H9 (cell line): ENCODE measurements around the gene SCGB1A1. TPM values are rescaled to one million over a fixed set of nuclear protein-coding genes. Genes with fewer than 3 reads are reported as not detected.

Source experiments
- DNase-seq: peaks from one replicate; pipeline ENCODE4 v3.0.0-alpha.2; 2017
- H2AFZ ChIP-seq: one replicate; pipeline ENCODE4 v1.6.1; 2013; ENCODE audit warnings: mild to moderate bottlenecking, low read length, control low read depth, moderate library complexity
- H2AK5ac ChIP-seq: 2 replicates; pipeline ENCODE4 v1.6.1; 2013; ENCODE audit warnings: low read length, control low read depth, mixed read lengths; ENCODE audit not compliant: insufficient read length
- H2BK120ac ChIP-seq: one replicate; pipeline ENCODE4 v1.6.1; 2013; ENCODE audit warnings: low read depth, mild to moderate bottlenecking, low read length, control low read depth, inconsistent platforms; ENCODE audit not compliant: poor library complexity, severe bottlenecking
- H2BK12ac ChIP-seq: 2 replicates; pipeline ENCODE4 v1.6.1; 2013; ENCODE audit warnings: low read length, control low read depth, mixed read lengths, low read depth; ENCODE audit not compliant: insufficient read length
- H2BK15ac ChIP-seq: 2 replicates; pipeline ENCODE4 v1.6.1; 2013; ENCODE audit warnings: low read depth, low read length, control low read depth
- H2BK20ac ChIP-seq: one replicate; pipeline ENCODE4 v1.6.1; 2013; ENCODE audit warnings: low read depth, mild to moderate bottlenecking, low read length, control low read depth, inconsistent platforms; ENCODE audit not compliant: poor library complexity, severe bottlenecking
- H2BK5ac ChIP-seq: 2 replicates; pipeline ENCODE4 v1.6.1; 2013; ENCODE audit warnings: low read length, control low read depth, mixed read lengths; ENCODE audit not compliant: insufficient read length
- H3K14ac ChIP-seq: 2 replicates; pipeline ENCODE4 v1.6.1; 2013; ENCODE audit warnings: low read length, control low read depth; ENCODE audit not compliant: insufficient read depth
- H3K18ac ChIP-seq: 2 replicates; pipeline ENCODE4 v1.6.1; 2013; ENCODE audit warnings: low read depth, mild to moderate bottlenecking, mixed read lengths, low read length, control low read depth; ENCODE audit not compliant: insufficient read length
- H3K23ac ChIP-seq: 2 replicates; pipeline ENCODE4 v1.6.1; 2013; ENCODE audit warnings: low read length, control low read depth, mixed read lengths, low read depth; ENCODE audit not compliant: insufficient read length
- H3K23me2 ChIP-seq: 2 replicates; pipeline ENCODE4 v1.6.1; 2013; ENCODE audit warnings: low read depth, mild to moderate bottlenecking, mixed read lengths, low read length, control low read depth; ENCODE audit not compliant: insufficient read length, poor library complexity, severe bottlenecking
- H3K27ac ChIP-seq: 2 replicates; pipeline ENCODE4 v1.5.1; 2013; ENCODE audit warnings: low read length, control low read depth, mixed read lengths, low read depth; ENCODE audit not compliant: insufficient read length
- H3K27me3 ChIP-seq: 2 replicates; pipeline ENCODE4 v1.6.1; 2013; ENCODE audit warnings: low read length, control low read depth, inconsistent platforms; ENCODE audit not compliant: insufficient read depth
- H3K4ac ChIP-seq: 2 replicates; pipeline ENCODE4 v1.6.1; 2013; ENCODE audit warnings: low read depth, mild to moderate bottlenecking, control low read depth, inconsistent platforms, low read length, moderate library complexity
- H3K4me1 ChIP-seq: 2 replicates; pipeline ENCODE4 v1.6.1; 2013; ENCODE audit warnings: low read length, control low read depth, inconsistent platforms; ENCODE audit not compliant: insufficient read depth
- H3K4me2 ChIP-seq: 2 replicates; pipeline ENCODE4 v1.6.1; 2013; ENCODE audit warnings: low read length, control low read depth, mixed read lengths; ENCODE audit not compliant: insufficient read length, insufficient read depth
- H3K56ac ChIP-seq: 2 replicates; pipeline ENCODE4 v1.6.1; 2013; ENCODE audit warnings: low read depth, mild to moderate bottlenecking, mixed read lengths, low read length, control low read depth; ENCODE audit not compliant: insufficient read length
- H3K79me1 ChIP-seq: 2 replicates; pipeline ENCODE4 v1.6.1; 2013; ENCODE audit warnings: low read depth, mild to moderate bottlenecking, moderate library complexity, low read length, control low read depth, inconsistent platforms; ENCODE audit not compliant: insufficient read depth, poor library complexity, severe bottlenecking
- H3K79me2 ChIP-seq: 2 replicates; pipeline ENCODE4 v1.6.1; 2013; ENCODE audit warnings: low read length, control low read depth, inconsistent platforms; ENCODE audit not compliant: insufficient read depth
- H3K9ac ChIP-seq: 2 replicates; pipeline ENCODE4 v1.6.1; 2013; ENCODE audit warnings: low read length, control low read depth, mixed read lengths; ENCODE audit not compliant: insufficient read length; ENCODE audit errors: extremely low read depth
- H3K9me3 ChIP-seq: one replicate; pipeline ENCODE4 v1.6.1; 2013; ENCODE audit warnings: low read depth, low read length, inconsistent platforms; ENCODE audit not compliant: control insufficient read depth
- H3T11ph ChIP-seq: one replicate; pipeline ENCODE4 v1.6.1; 2013; ENCODE audit warnings: mild to moderate bottlenecking, low read length, control low read depth, inconsistent platforms
- H4K20me1 ChIP-seq: one replicate; pipeline ENCODE4 v1.6.1; 2013; ENCODE audit not compliant: control insufficient read depth, insufficient read length, insufficient read depth
- H4K5ac ChIP-seq: 2 replicates; pipeline ENCODE4 v1.6.1; 2013; ENCODE audit warnings: low read depth, mild to moderate bottlenecking, mixed read lengths, low read length, control low read depth; ENCODE audit not compliant: insufficient read length
- H4K8ac ChIP-seq: replicated peaks from 2 replicates; pipeline ENCODE4 v1.6.1; 2013; ENCODE audit warnings: low read length, control low read depth, mixed read lengths, low read depth; ENCODE audit not compliant: insufficient read length
- H4K91ac ChIP-seq: 2 replicates; pipeline ENCODE4 v1.6.1; 2013; ENCODE audit warnings: low read depth, mild to moderate bottlenecking, moderate library complexity, mixed read lengths, low read length, control low read depth; ENCODE audit not compliant: insufficient read length
- H3K27ac Mint-ChIP-seq, 3 experiments: 2 replicates in 2 of 3; 3 replicates in 1 of 3; pipeline ENCODE4 v1.8.0; 2020 to 2021; ENCODE audit warnings: mixed read lengths in 3 of 3, mild to moderate bottlenecking in 1 of 3, moderate library complexity in 1 of 3
- H3K27me3 Mint-ChIP-seq: 2 replicates; pipeline ENCODE4 v1.8.0; 2021; ENCODE audit warnings: low read depth, mild to moderate bottlenecking, moderate library complexity, mixed read lengths
- H3K36me3 Mint-ChIP-seq, 3 experiments: 2 replicates in 2 of 3; 3 replicates in 1 of 3; pipeline ENCODE4 v1.8.0; 2020 to 2021; ENCODE audit warnings: low read depth in 3 of 3, mixed read lengths in 3 of 3; ENCODE audit not compliant: insufficient read depth in 1 of 3
- H3K4me1 Mint-ChIP-seq, 2 experiments: 2 replicates each; pipeline ENCODE4 v1.8.0; 2020; ENCODE audit warnings: mixed read lengths in 2 of 2
- H3K4me3 Mint-ChIP-seq, 2 experiments: 2 replicates in 1 of 2; 3 replicates in 1 of 2; pipeline ENCODE4 v1.8.0; 2020 to 2021; ENCODE audit warnings: mild to moderate bottlenecking in 2 of 2, mixed read lengths in 2 of 2, moderate library complexity in 1 of 2
- H3K9me3 Mint-ChIP-seq, 2 experiments: 2 replicates in 1 of 2; 3 replicates in 1 of 2; pipeline ENCODE4 v1.8.0; 2020; ENCODE audit warnings: mild to moderate bottlenecking in 2 of 2, mixed read lengths in 2 of 2, moderate library complexity in 1 of 2
- CTCF ChIP-seq: fragments of 200-600 bp; sonication (generic); conservative IDR thresholded peaks from 3 replicates; pipeline ENCODE4 v1.8.0; 2021; ENCODE audit warnings: antibody characterized with exemption, mild to moderate bottlenecking
- WGBS: extraction: QIAGEN DNeasy Blood & Tissue Kit; methylation state at CpG from one replicate; pipeline ENCODE4 v1.1.7; 2013; ENCODE audit warnings: missing lambda C conversion rate, low lambda C conversion rate, mixed read lengths; ENCODE audit not compliant: insufficient read length; ENCODE audit errors: extremely low coverage; 5-methylcytosine and 5-hydroxymethylcytosine counted together
- total RNA-seq: library from RNA; stranded (reverse); gene quantifications from 2 replicates; pipeline ENCODE4 v1.2.1, GENCODE V29; 2021

Gene SCGB1A1
- total RNA-seq, 1 experiment from 2014 or later: not detected

DNA sequence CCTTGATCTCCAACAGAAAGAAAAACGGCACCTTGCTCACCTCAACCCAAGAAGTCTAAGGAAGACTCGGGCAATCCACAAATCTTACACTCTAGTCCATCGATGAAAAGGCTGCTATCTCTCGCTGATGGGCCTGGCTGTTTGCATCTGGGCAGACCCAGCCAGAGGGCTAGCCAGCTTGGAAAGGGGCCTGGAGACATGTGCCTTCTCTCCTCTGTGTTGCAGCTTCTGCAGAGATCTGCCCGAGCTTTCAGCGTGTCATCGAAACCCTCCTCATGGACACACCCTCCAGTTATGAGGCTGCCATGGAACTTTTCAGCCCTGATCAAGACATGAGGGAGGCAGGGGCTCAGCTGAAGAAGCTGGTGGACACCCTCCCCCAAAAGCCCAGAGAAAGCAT lies 3.2 kb downstream of the SCGB1A1 start:
- Mint-ChIP-seq H3K4me3 (no peak overlapping the region), H3K36me3 (no peaks in the 10 kb centered on the region), H3K4me1 (peaks cover 17 to 25% of the 10 kb centered on the region in 2 experiments), H3K27ac (no peak overlapping the region; a peak in 1 of 7 replicates), H3K27me3 (peaks cover 70% of the 10 kb centered on the region), H3K9me3 (no peaks in the 10 kb centered on the region)
- peaks cover 2% of the 10 kb centered on the region; the same call in 1 of the 2 replicates for H3K27me3 ChIP-seq
- H4K20me1 ChIP-seq: no peaks in the 10 kb centered on the region
- no peak overlapping the region for H3T11ph ChIP-seq
- WGBS: no CpG with 5 or more reads among the region's 7 CpGs
- H2BK15ac ChIP-seq: no peak overlapping the region
- TF ChIP-seq CTCF: no peak
- 0 out of 2 replicates have a peak, but pooled peaks cover 3% of the 10 kb centered on the region for H3K4me1 ChIP-seq
- H3K23ac ChIP-seq: no peak overlapping the region
- no peak overlapping the region for H2BK120ac ChIP-seq
- no peak overlapping the region for H4K91ac ChIP-seq
- no peak overlapping the region for H2BK20ac ChIP-seq
- H3K9ac ChIP-seq: no peak overlapping the region
- no peaks in the 10 kb centered on the region for H3K9me3 ChIP-seq
- H3K14ac ChIP-seq: no peak overlapping the region
- H3K56ac ChIP-seq: no peak overlapping the region
- no peak overlapping the region for H3K27ac ChIP-seq
- H3K23me2 ChIP-seq: no peaks in the 10 kb centered on the region
- no peak overlapping the region for H4K5ac ChIP-seq
- no peak overlapping the region for H2BK12ac ChIP-seq
- H3K79me2 ChIP-seq: no peaks in the 10 kb centered on the region
- no peak overlapping the region for H2AFZ ChIP-seq
- H3K4me2 ChIP-seq: no peak overlapping the region
- no peaks in the 10 kb centered on the region for H3K79me1 ChIP-seq
- no peak overlapping the region for H3K4ac ChIP-seq
- DNase-seq: no peak
- H3K18ac ChIP-seq: no peak overlapping the region
- H2AK5ac ChIP-seq: no peak overlapping the region
- no peak overlapping the region for H4K8ac ChIP-seq
- H2BK5ac ChIP-seq: no peak overlapping the region
